Measurements from ENCODE around the gene CDH16.

- TF ChIP-seq, protein P1, sequence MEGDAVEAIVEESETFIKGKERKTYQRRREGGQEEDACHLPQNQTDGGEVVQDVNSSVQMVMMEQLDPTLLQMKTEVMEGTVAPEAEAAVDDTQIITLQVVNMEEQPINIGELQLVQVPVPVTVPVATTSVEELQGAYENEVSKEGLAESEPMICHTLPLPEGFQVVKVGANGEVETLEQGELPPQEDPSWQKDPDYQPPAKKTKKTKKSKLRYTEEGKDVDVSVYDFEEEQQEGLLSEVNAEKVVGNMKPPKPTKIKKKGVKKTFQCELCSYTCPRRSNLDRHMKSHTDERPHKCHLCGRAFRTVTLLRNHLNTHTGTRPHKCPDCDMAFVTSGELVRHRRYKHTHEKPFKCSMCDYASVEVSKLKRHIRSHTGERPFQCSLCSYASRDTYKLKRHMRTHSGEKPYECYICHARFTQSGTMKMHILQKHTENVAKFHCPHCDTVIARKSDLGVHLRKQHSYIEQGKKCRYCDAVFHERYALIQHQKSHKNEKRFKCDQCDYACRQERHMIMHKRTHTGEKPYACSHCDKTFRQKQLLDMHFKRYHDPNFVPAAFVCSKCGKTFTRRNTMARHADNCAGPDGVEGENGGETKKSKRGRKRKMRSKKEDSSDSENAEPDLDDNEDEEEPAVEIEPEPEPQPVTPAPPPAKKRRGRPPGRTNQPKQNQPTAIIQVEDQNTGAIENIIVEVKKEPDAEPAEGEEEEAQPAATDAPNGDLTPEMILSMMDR (IDR thresholded peaks at IDR 0.05) = no peak
- no peak for TF ChIP-seq POLR2A (IDR thresholded peaks at IDR 0.05)
These were observed 27.3 kb downstream of the CDH16 start for GRCh38 chr16:66891360-66891759.

Measured in sigmoid colon (tissue), 3 donors.